Kidney (tissue), 14 donors: ENCODE results near the gene CPS1. TPM values are rescaled to one million over a fixed set of nuclear protein-coding genes. Genes with fewer than 3 reads are reported as not detected.

Experiments used
- DNase-seq, 5 donors: peaks; one replicate each; pipeline ENCODE4 v3.0.0-alpha.2; 2013 to 2020
- FAIRE-seq: peaks from 2 replicates; lab custom pipeline; 2012; peaks lifted over from hg19 to GRCh38; lab: Jason Lieb, UNC
- H3K27ac ChIP-seq, 2 donors: one replicate each; pipeline ENCODE4 v1.7.0; 2013; ENCODE audit warnings: low read depth in 2 of 2, low read length in 2 of 2, inconsistent platforms in 1 of 2
- H3K27me3 ChIP-seq: one replicate; pipeline ENCODE4 v1.7.1; 2013; ENCODE audit warnings: low read length, inconsistent platforms; ENCODE audit not compliant: control insufficient read depth, insufficient read depth
- H3K36me3 ChIP-seq, 3 donors: one replicate each; pipeline versions ENCODE4 v1.7.0 to v1.7.1; 2013; ENCODE audit warnings: low read length in 3 of 3, control low read depth in 1 of 3, inconsistent platforms in 1 of 3; ENCODE audit not compliant: insufficient read depth in 3 of 3, control insufficient read depth in 2 of 3
- H3K4me1 ChIP-seq, 3 donors: one replicate each; pipeline versions ENCODE4 v1.7.0 to v1.7.1; 2013; ENCODE audit warnings: low read length in 3 of 3, inconsistent platforms in 1 of 3, low read depth in 1 of 3; ENCODE audit not compliant: control insufficient read depth in 2 of 3, insufficient read depth in 2 of 3
- H3K4me3 ChIP-seq, 3 donors: one replicate each; pipeline versions ENCODE4 v1.7.0 to v1.8.1; 2013; ENCODE audit warnings: low read length in 3 of 3, control low read depth in 1 of 3, inconsistent platforms in 1 of 3
- H3K9ac ChIP-seq, 3 donors: one replicate each; pipeline versions ENCODE4 v1.7.0 to v1.7.1; 2013; ENCODE audit warnings: low read length in 3 of 3, control low read depth in 1 of 3, inconsistent platforms in 1 of 3
- H3K9me3 ChIP-seq, 3 donors: one replicate each; pipeline versions ENCODE4 v1.7.0 to v1.7.1; 2013; ENCODE audit warnings: low read length in 3 of 3, control low read depth in 1 of 3, inconsistent platforms in 1 of 3; ENCODE audit not compliant: control insufficient read depth in 2 of 3, insufficient read depth in 1 of 3
- intact Hi-C: fragments of 100-400 bp; cut with DNase I; formaldehyde crosslinking; loops from one replicate; pipeline ENCODE4 v1.11.1; 2022
- polyA plus RNA-seq: library from polyadenylated mRNA; stranded (reverse); fragments of 350-450 nt; fragmentation: Illumina TruSeq; extraction: RNeasy Lipid Tissue Mini Kit (QIAGEN cat#74804); gene quantifications from one replicate; pipeline ENCODE4 v1.2.3, GENCODE V29; 2014; ENCODE audit warnings: low read depth, low replicate concordance; ENCODE audit not compliant: insufficient read depth
- total RNA-seq: library from RNA; stranded (reverse); fragmentation: NEBNext Ultra II Directional; extraction: Animal tissue kit (Norgen Biotek cat#: 25700); gene quantifications from one replicate; pipeline ENCODE4 v1.2.1, GENCODE V29; 2021
- TF ChIP-seq, protein P1 (sequence below): IDR thresholded peaks from 3 replicates; pipeline ENCODE4 v1.5.1; 2012; ENCODE audit warnings: mild to moderate bottlenecking, moderate library complexity, borderline replicate concordance; ENCODE audit not compliant: insufficient read depth; ENCODE audit errors: extremely low read depth
- donor health status: control.
- donor health status: control.
- donor health status: control.
- donor health status: control.
- donor health status: control.
- donor health status: DM: yes; HTN: yes; CAD: no.
- donor health status: Normal renal cell carcinoma (clear cell type).

The CPS1 gene
- total and polyA plus RNA-seq, 2 donors from 2014 or later = 6.7 TPM

DNA sequence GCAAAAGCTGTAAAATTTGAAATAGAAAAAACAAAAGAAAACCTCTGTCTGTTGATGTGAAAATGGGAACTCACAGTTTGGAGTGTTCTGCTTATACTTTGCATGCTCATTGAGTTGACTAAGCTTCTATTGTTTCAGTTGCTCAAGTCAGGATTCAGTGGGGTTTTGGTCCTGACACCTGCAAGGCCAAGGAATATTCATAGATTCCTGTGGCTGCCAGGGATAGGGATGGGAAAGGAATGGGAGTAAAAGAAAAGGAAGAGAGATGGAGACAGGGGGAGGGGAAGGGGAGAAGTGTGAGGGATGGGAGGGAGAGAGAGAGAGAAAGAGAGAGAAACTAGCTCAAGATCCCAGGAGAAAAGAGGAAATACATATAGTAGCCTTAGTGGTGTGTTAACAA, 1.3 kb downstream of the CPS1 start:
- Histone ChIP-seq H3K9me3 (no peaks in the 10 kb centered on the region), H3K9ac (no peak overlapping the region), H3K4me1 (peaks cover 0 to 10% (median 2%) of the 10 kb centered on the region in 3 donors), H3K27ac (no peak overlapping the region), H3K36me3 (no peaks in the 10 kb centered on the region), H3K4me3 (no peak overlapping the region), H3K27me3 (no peaks in the 10 kb centered on the region)
- TF ChIP-seq, protein P1, sequence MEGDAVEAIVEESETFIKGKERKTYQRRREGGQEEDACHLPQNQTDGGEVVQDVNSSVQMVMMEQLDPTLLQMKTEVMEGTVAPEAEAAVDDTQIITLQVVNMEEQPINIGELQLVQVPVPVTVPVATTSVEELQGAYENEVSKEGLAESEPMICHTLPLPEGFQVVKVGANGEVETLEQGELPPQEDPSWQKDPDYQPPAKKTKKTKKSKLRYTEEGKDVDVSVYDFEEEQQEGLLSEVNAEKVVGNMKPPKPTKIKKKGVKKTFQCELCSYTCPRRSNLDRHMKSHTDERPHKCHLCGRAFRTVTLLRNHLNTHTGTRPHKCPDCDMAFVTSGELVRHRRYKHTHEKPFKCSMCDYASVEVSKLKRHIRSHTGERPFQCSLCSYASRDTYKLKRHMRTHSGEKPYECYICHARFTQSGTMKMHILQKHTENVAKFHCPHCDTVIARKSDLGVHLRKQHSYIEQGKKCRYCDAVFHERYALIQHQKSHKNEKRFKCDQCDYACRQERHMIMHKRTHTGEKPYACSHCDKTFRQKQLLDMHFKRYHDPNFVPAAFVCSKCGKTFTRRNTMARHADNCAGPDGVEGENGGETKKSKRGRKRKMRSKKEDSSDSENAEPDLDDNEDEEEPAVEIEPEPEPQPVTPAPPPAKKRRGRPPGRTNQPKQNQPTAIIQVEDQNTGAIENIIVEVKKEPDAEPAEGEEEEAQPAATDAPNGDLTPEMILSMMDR = no peak
- DNase-seq (no peak), FAIRE-seq (no peak)
- intact Hi-C loops = no loop called here

DNA sequence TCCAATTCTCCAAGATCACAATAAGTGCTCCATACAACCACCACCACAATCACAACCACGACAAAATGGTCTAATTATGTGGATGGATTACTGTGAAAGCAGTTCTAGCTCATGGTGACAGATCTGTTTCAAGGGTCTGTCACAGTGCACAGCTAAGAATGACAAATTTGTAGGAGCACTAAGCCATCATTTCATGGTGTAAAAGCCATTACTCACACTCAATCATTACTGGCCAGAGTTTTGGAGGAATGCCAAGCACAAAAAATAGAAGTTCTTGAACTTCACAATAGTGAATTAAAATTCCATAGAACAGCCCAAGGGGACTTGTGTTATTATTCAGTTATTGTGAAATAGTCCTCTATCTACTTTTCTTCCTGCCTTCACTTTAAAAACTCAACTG, 2.3 kb downstream of the CPS1 start:
- FAIRE-seq = no peak
- no peaks in the 10 kb centered on the region for H3K27me3 ChIP-seq
- no peak overlapping the region for H3K9ac ChIP-seq
- TF ChIP-seq, protein P1 = no peak
- H3K9me3 ChIP-seq = no peaks in the 10 kb centered on the region
- H3K36me3 ChIP-seq = no peaks in the 10 kb centered on the region
- no peak overlapping the region for H3K27ac ChIP-seq
- intact Hi-C loops = no loop called here
- DNase-seq = peak in 2 of 5 donors; percentile 47 to 53
- H3K4me3 ChIP-seq = no peak overlapping the region
- peaks cover 0 to 17% (median 2%) of the 10 kb centered on the region in 3 donors for H3K4me1 ChIP-seq

DNA sequence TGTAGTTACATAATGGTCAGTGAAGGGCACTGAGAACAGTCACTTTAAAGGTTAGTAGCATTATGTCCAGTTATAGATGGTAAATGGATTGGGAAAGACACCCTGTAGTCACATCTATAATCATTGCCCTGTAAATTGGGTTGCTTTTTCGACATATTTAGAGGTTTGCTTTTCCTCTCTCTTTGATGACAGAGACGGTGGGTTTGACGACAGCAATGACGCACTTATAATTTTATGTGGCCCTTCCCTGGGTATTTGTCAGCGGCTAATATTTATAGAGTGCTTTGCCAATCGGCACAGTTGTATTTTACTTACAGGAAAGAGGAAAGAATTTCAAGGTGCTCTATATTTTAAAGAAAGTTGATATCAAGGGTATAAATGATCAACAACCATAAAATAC, 2.8 kb downstream of the CPS1 start:
- H3K9ac ChIP-seq = no peak overlapping the region
- no peaks in the 10 kb centered on the region for H3K27me3 ChIP-seq
- H3K4me3 ChIP-seq = no peak overlapping the region
- no peaks in the 10 kb centered on the region for H3K9me3 ChIP-seq
- FAIRE-seq = no peak
- H3K36me3 ChIP-seq = no peaks in the 10 kb centered on the region
- no peak for DNase-seq
- intact Hi-C loops = no loop called here
- TF ChIP-seq, protein P1 = no peak
- peaks cover 0 to 17% (median 2%) of the 10 kb centered on the region in 3 donors for H3K4me1 ChIP-seq
- no peak overlapping the region for H3K27ac ChIP-seq

DNA sequence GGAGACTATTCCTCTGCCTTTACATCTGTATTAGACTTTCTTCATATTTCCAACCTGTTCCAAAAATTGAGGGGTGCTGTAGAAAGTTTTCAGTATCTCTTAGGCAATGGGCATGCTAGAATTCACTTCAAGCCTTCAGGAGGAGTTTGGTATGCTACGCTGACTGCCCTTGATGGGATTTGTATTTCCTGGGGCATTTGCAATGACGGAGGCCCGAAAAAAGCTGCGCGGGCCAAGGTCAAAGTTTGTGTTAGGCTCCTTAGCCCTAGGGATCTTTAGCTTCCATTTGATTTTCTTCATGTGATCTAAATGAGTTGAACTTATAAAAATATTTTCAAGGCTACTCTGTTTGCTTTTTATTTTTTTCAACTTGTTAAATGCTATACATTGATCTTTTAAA, 5.1 kb downstream of the CPS1 start:
- no peak overlapping the region for H3K9ac ChIP-seq
- H3K27ac ChIP-seq = peak overlapping the region; percentile 38 to 66
- H3K4me1 ChIP-seq = peaks cover 0 to 17% (median 2%) of the 10 kb centered on the region in 3 donors
- no peaks in the 10 kb centered on the region for H3K36me3 ChIP-seq
- H3K27me3 ChIP-seq = no peaks in the 10 kb centered on the region
- DNase-seq = peak in 3 of 5 donors; percentile 19 to 56 (median 38)
- intact Hi-C loops = no loop called here
- no peaks in the 10 kb centered on the region for H3K9me3 ChIP-seq
- H3K4me3 ChIP-seq = no peak overlapping the region
- no peak for FAIRE-seq
- TF ChIP-seq, protein P1 = no peak
